AG09319 (cell line): ENCODE measurements around the gene RALGPS1.

Experiments
- DNase-seq: peaks from one replicate; pipeline ENCODE4 v3.0.0-alpha.2; 2010; ENCODE audit warnings: low read depth; ENCODE audit errors: extremely low read depth
- TF ChIP-seq, protein P1 (sequence below): IDR thresholded peaks from 2 replicates; pipeline ENCODE4 v1.5.1; 2011; ENCODE audit warnings: low read depth, mild to moderate bottlenecking, inconsistent platforms, low read length, moderate library complexity

RALGPS1 gene

DNA sequence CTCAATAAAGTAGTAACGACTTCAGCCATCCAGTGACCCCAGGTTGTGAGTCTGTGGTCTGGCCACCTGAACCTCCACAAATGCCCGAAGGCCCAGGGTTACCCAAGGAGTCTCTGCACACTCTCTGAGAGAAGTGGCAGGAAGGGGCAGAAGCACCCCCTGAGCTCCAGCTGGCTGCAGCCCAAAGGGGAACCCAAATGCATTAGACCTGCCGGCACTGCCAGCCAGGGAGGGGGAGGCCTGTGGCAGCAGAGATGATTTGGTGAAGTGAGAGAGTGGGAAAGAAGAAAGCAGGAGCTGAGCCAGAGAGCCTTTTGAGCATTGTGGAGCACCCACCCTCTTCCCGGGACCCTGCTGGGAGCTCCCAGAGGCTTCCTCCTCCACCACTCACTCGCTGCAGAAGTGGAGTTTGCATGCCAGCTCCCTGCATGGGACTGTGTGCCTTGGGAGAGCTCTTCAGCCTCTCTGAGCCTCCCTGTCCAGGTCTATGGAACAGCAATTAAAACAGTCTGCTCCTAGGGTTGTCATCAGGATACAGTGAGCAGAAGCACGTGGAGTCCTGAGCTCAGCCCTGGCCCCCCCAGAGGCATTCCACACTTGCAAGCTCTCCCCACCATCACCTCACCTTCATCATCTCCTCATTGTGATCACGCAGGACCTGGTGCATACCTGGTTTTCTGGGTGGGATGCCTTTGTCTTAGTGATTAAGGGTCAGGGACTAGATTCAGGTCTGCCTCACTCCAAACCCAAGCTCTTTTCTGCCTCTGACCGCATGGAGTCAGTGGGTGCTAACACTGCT is 221.7 kb downstream of the RALGPS1 start:
- no peak for DNase-seq
- TF ChIP-seq, protein P1, sequence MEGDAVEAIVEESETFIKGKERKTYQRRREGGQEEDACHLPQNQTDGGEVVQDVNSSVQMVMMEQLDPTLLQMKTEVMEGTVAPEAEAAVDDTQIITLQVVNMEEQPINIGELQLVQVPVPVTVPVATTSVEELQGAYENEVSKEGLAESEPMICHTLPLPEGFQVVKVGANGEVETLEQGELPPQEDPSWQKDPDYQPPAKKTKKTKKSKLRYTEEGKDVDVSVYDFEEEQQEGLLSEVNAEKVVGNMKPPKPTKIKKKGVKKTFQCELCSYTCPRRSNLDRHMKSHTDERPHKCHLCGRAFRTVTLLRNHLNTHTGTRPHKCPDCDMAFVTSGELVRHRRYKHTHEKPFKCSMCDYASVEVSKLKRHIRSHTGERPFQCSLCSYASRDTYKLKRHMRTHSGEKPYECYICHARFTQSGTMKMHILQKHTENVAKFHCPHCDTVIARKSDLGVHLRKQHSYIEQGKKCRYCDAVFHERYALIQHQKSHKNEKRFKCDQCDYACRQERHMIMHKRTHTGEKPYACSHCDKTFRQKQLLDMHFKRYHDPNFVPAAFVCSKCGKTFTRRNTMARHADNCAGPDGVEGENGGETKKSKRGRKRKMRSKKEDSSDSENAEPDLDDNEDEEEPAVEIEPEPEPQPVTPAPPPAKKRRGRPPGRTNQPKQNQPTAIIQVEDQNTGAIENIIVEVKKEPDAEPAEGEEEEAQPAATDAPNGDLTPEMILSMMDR, result no peak

DNA sequence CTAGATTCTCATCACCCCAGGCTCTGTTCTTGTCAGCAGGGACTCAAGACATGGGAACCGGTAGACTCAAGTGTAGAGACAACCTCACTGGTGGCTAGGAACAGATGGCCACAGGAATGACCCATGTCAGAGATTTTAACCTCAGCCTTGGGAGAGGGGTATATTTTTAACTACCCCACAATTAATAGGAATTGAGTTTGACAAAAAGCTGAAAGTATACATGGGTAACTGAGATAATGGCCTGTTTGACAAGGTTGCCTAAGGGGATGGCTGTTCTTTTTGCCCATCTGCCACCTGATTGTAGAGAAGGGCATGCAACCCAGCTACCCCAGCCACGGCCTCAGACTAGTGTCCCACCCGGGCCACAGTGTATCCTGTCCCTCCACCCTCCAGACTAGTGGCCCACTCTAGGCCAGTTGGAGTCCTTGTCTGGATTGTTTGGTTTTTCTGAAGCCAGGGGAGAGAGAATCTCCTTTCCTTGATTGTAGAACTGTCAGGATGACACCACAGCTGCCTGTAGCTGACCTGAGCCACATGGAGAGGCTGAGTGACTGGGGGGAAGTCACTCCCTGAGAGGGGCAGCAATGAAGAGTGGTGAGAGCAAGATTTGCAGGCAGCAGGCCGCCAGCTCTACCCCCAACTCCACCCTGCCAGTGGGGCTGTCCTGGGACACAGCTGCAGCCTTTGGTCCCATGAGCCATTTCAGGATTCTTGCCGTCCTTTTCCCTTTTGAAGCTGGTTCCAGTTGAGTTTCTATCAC is 222.5 kb downstream of the RALGPS1 start:
- TF ChIP-seq, protein P1, result no peak
- no peak for DNase-seq

DNA sequence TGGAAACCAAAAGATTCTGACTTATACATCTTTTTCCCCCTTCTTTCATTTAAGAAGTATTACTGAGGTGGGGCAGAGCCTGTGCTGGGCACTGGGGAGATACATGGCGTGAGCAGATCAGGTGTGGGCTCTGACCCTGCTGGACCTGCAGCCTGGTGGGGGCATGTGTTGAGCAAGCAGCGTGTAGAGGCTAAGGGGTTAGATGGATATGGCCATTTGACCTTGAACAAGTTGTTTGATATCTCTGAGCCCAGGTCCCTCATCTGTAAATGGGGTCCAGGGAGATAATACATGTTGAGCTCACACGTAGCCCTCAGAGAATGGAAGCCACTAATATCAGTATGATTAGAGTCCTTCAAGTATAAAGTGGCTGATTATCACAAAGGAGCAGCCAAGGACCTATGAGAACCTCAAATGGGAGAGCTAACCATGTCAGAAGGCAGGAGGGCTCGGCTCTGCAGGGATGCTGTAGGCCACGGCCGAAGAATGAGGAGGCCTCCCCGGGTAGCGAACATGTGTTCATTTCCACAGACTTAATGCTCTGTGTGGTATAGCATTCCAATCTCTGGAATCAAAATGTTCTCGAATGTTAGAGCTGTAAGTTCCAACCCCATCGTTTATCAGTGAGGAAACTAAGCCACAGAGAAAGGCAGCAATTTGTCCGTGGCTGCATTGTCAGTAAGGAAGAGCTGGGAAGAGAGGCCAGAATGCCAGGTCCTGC is 223.2 kb downstream of the RALGPS1 start:
- no peak for DNase-seq
- TF ChIP-seq, protein P1, result no peak

DNA sequence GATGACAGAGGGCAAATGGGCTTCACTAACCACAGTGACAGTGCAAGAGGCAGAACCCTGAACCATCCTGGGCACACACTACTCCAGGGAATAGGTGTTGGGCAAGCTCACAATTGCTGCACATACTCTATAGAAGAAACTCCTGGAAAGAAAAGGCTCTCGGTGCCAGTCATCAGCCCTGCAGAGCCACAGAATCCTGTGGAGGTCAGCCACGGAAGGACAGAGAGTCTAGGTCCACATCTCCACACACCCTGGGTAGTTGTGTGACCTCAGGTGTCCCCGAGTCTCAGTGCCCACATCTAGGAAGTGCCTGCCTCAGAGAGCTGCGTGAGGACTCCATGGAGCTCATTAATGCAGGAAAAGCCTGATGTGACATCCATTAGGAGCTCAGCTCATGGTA is 223.9 kb downstream of the RALGPS1 start:
- DNase-seq, result no peak
- TF ChIP-seq, protein P1, result no peak

DNA sequence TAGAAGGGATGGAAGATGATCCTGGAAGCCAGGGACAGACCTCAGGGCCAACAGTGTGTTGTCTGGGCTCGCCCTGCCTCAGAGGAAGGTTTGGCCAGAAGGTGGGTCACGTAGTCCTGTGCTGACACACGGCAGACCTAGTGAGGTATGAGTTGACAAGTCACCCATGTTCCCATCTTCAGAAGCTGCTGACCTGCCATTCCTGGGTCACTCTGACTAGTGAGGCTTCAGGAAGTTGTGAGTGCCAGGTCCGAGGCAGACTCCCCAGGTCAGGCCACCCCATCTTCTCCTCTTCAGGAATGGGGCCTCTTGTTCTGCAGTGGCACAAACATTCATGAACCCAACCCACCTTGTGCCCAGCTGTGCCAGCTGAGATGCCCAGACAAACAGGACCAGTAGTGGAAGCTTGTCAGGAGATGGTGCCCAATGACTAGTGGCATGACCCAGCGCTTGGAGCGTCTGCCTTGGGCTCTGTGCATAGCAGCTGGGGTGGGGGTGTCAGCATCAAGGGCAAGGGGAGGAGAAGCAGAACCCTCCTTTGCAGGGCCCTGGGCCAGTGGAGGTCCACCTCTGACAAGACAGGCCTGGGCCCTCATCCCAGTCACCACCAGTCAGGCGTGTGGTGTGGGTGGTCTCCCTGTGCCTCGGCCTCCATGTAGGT is 224.6 kb downstream of the RALGPS1 start:
- DNase-seq, result no peak
- TF ChIP-seq, protein P1, result no peak

DNA sequence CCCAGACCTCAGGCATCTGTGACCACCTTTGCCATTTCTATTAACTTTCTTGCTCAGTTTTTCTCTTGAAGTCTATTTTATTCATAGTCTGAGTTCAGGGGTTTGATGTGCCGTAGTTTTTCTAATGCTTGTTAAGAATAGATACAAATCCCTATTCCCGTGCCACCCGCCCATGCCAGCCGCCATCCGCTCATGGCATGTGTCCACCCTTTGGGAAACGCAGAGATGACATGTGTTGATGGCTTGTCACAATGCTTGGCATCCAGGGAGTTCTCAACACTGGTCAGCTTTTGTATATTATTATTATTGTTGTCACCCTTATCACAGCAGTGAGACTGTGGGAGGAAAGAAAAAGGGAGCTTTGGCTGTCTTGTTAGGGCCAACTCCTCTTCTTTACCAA is 225.2 kb downstream of the RALGPS1 start:
- TF ChIP-seq, protein P1, result no peak
- DNase-seq, result no peak
